ENCODE measurements around the gene PVALEF. TPM values are rescaled to one million over a fixed set of nuclear protein-coding genes. Genes with fewer than 3 reads are reported as not detected.

The PVALEF gene
- total and polyA plus RNA-seq, 2 donors (not counting 3 experiments of a cell fraction or from before 2014, with no cell fraction given): not detected

GRCh38 chr17:81219476-81220180, 54.3 kb downstream of the PVALEF start:
- ChIA-PET POLR2A (no interaction called here), CTCF (interaction anchor here (1.3 kb wide), 1 partner anchor 19 kb away, joined by 4 read pairs; no protein-coding TSS in a partner anchor)
- Histone ChIP-seq H3K27me3 (ENCODE audit: control insufficient read depth in 2 of 2, insufficient read depth in 2 of 2, low read length in 2 of 2) (no peaks in the 10 kb centered on the region), H3K4me1 (ENCODE audit: control insufficient read depth, extremely low read depth, insufficient read depth, low read length) (peaks cover 14% of the 10 kb centered on the region), H3K27ac (ENCODE audit: insufficient read depth, low read depth, low read length) (no peak overlapping the region), H3K4me3 (replicated peaks in 1 of 3; ENCODE audit: insufficient read depth in 1 of 3, low read depth in 1 of 3, low read length in 3 of 3) (no peak overlapping the region), H3K9me3 (replicated peaks; ENCODE audit: control insufficient read depth, insufficient read depth, low read length) (no peaks in the 10 kb centered on the region), H3K79me2 (ENCODE audit: control insufficient read depth, insufficient read depth, low read length) (peaks cover 5% of the 10 kb centered on the region), H3K36me3 (ENCODE audit: control insufficient read depth in 2 of 2, extremely low read depth in 1 of 2, insufficient read depth in 2 of 2, low read length in 2 of 2) (no peaks in the 10 kb centered on the region), H4K20me1 (replicated peaks; ENCODE audit: control insufficient read depth, extremely low read depth, insufficient read depth, low read length) (no peaks in the 10 kb centered on the region), H3K9ac (replicated peaks; ENCODE audit: extremely low read depth, insufficient read depth, low read length) (no peak overlapping the region), H2AFZ (ENCODE audit: low read depth, low read length) (no peak overlapping the region), H3K4me2 (ENCODE audit: insufficient read depth, low read length) (no peak overlapping the region), H3K9me1 (replicated peaks; ENCODE audit: control insufficient read depth, extremely low read depth, insufficient read depth, low read length) (no peaks in the 10 kb centered on the region)
- no peak for DNase-seq (ENCODE audit: low read depth, low spot score)
- dilution Hi-C loops (cut with MboI; ENCODE audit: extremely low pct_ligation_motif_present, low sequenced_read_pairs) (no loop called here), intact Hi-C loops (cut with micrococcal nuclease) (loop anchor here (5.0 kb wide), 1 partner anchor 187 kb away; no protein-coding TSS in a partner anchor)
- TF ChIP-seq MAX (IDR thresholded peaks at IDR 0.05; ENCODE audit: insufficient read depth, insufficient read length) (no peak), POLR2A (IDR thresholded peaks at IDR 0.05; ENCODE audit: low read depth, low read length) (no peak), GATA2 (IDR thresholded peaks at IDR 0.05; ENCODE audit: insufficient read depth, insufficient read length, low read depth, low read length) (no peak)
- FAIRE-seq: no peak
- BruUV-seq (replicated peaks): no TSS peak

DNA sequence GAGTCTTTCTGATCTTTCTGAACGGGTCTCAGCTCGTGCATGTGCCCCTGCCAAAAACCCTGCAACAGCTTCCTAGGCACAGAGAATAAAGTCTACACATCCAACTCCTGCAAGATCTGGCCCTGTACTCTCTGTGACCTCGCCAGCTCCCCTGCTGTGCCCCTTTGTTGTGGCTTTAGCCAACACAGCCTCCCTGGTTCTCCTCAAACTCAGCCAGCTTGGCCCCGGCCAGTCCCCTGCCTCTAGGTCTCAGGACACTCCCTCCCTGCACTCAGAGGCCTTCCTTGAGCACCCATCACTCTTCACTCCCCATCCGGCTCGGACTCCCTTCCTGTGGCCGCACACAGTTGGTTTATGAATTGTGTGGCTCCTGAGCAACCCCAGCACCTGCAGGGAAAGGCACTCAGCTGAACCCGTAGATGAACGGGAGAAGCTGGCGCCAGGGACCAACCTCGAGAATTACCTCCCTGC, 56.1 kb downstream of the PVALEF start:
- CTCF ChIA-PET: no interaction called here
- Histone ChIP-seq H2AFZ (ENCODE audit: low read depth, low read length) (no peak overlapping the region), H3K4me2 (ENCODE audit: insufficient read depth, low read length) (no peak overlapping the region), H3K79me2 (ENCODE audit: control insufficient read depth, insufficient read depth, low read length) (peaks cover 5% of the 10 kb centered on the region), H3K4me1 (ENCODE audit: control insufficient read depth, extremely low read depth, insufficient read depth, low read length) (peaks cover 14% of the 10 kb centered on the region), H3K9me3 (replicated peaks; ENCODE audit: control insufficient read depth, insufficient read depth, low read length) (no peaks in the 10 kb centered on the region), H4K20me1 (replicated peaks; ENCODE audit: control insufficient read depth, extremely low read depth, insufficient read depth, low read length) (no peaks in the 10 kb centered on the region), H3K36me3 (ENCODE audit: control insufficient read depth in 2 of 2, extremely low read depth in 1 of 2, insufficient read depth in 2 of 2, low read length in 2 of 2) (no peaks in the 10 kb centered on the region), H3K9ac (replicated peaks; ENCODE audit: extremely low read depth, insufficient read depth, low read length) (no peak overlapping the region), H3K27me3 (ENCODE audit: control insufficient read depth in 2 of 2, insufficient read depth in 2 of 2, low read length in 2 of 2) (no peaks in the 10 kb centered on the region), H3K9me1 (replicated peaks; ENCODE audit: control insufficient read depth, extremely low read depth, insufficient read depth, low read length) (no peaks in the 10 kb centered on the region), H3K27ac (ENCODE audit: insufficient read depth, low read depth, low read length) (no peak overlapping the region), H3K4me3 (replicated peaks in 1 of 3; ENCODE audit: insufficient read depth in 1 of 3, low read depth in 1 of 3, low read length in 3 of 3) (no peak overlapping the region)
- no TSS peak for BruUV-seq (replicated peaks)
- DNase-seq (ENCODE audit: low read depth, low spot score) (no peak), FAIRE-seq (no peak)
- POLR2A ChIA-PET: no interaction called here
- dilution Hi-C loops (cut with MboI; ENCODE audit: extremely low pct_ligation_motif_present, low sequenced_read_pairs) (no loop called here), intact Hi-C loops (cut with micrococcal nuclease) (loop anchor here (5.0 kb wide), 1 partner anchor 189 kb away; no protein-coding TSS in a partner anchor)
- TF ChIP-seq POLR2AphosphoS5 (IDR thresholded peaks at IDR 0.05; ENCODE audit: insufficient read depth, low read depth, low read length): no peak
- TF ChIP-seq EZH2 (IDR thresholded peaks at IDR 0.05; ENCODE audit: borderline replicate concordance, low read depth, low read length, severe bottlenecking): no peak
- no peak for TF ChIP-seq POLR2A (IDR thresholded peaks at IDR 0.05; ENCODE audit: low read depth, low read length)
- TF ChIP-seq FOS (IDR thresholded peaks at IDR 0.05; ENCODE audit: borderline replicate concordance, insufficient read depth, low read length): no peak
- TF ChIP-seq GATA2 (IDR thresholded peaks at IDR 0.05; ENCODE audit: insufficient read depth, insufficient read length, low read depth, low read length): no peak
- no peak for TF ChIP-seq MYC (IDR thresholded peaks at IDR 0.05; ENCODE audit: low read depth, low read length)
- TF ChIP-seq MAX (IDR thresholded peaks at IDR 0.05; ENCODE audit: insufficient read depth, insufficient read length): no peak
- no peak for TF ChIP-seq JUN (IDR thresholded peaks at IDR 0.05; ENCODE audit: borderline replicate concordance, insufficient read depth, insufficient read length, low read depth)
- TF ChIP-seq, protein P1, sequence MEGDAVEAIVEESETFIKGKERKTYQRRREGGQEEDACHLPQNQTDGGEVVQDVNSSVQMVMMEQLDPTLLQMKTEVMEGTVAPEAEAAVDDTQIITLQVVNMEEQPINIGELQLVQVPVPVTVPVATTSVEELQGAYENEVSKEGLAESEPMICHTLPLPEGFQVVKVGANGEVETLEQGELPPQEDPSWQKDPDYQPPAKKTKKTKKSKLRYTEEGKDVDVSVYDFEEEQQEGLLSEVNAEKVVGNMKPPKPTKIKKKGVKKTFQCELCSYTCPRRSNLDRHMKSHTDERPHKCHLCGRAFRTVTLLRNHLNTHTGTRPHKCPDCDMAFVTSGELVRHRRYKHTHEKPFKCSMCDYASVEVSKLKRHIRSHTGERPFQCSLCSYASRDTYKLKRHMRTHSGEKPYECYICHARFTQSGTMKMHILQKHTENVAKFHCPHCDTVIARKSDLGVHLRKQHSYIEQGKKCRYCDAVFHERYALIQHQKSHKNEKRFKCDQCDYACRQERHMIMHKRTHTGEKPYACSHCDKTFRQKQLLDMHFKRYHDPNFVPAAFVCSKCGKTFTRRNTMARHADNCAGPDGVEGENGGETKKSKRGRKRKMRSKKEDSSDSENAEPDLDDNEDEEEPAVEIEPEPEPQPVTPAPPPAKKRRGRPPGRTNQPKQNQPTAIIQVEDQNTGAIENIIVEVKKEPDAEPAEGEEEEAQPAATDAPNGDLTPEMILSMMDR (IDR thresholded peaks at IDR 0.05; ENCODE audit: extremely low read depth in 1 of 2, insufficient read depth in 1 of 2, low read depth in 1 of 2, low read length in 2 of 2): no peak
